COLO668 (cell line): ENCODE results near the gene ZDHHC8.

ENCODE experiments used
- DNase-seq: peaks from one replicate; lab custom pipeline; 2025; ENCODE audit not compliant: unreplicated experiment; lab: John Stamatoyannopoulos, UW

Gene ZDHHC8, protein sequence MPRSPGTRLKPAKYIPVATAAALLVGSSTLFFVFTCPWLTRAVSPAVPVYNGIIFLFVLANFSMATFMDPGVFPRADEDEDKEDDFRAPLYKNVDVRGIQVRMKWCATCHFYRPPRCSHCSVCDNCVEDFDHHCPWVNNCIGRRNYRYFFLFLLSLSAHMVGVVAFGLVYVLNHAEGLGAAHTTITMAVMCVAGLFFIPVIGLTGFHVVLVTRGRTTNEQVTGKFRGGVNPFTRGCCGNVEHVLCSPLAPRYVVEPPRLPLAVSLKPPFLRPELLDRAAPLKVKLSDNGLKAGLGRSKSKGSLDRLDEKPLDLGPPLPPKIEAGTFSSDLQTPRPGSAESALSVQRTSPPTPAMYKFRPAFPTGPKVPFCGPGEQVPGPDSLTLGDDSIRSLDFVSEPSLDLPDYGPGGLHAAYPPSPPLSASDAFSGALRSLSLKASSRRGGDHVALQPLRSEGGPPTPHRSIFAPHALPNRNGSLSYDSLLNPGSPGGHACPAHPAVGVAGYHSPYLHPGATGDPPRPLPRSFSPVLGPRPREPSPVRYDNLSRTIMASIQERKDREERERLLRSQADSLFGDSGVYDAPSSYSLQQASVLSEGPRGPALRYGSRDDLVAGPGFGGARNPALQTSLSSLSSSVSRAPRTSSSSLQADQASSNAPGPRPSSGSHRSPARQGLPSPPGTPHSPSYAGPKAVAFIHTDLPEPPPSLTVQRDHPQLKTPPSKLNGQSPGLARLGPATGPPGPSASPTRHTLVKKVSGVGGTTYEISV

DNA sequence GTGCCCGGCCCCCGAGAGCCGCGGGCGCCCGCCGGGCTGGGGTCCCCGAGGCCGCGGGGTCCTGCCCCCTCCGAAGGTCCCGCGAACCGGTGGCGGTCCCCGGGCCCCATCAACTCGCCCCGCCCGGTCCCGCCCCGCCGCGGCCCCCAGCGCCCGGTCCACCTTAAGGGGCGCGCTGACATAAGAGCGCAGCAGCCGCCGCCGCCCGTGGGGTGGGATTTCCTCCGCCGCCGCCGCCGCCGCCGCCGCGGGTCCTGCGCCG lies at the start of gene ZDHHC8:
ZDHHC8 (plus strand) TSS at position 208 of the 262 bp plus-strand sequence. CDS start 144 bp downstream, outside the sequence.
- DNase-seq: no peak

DNA sequence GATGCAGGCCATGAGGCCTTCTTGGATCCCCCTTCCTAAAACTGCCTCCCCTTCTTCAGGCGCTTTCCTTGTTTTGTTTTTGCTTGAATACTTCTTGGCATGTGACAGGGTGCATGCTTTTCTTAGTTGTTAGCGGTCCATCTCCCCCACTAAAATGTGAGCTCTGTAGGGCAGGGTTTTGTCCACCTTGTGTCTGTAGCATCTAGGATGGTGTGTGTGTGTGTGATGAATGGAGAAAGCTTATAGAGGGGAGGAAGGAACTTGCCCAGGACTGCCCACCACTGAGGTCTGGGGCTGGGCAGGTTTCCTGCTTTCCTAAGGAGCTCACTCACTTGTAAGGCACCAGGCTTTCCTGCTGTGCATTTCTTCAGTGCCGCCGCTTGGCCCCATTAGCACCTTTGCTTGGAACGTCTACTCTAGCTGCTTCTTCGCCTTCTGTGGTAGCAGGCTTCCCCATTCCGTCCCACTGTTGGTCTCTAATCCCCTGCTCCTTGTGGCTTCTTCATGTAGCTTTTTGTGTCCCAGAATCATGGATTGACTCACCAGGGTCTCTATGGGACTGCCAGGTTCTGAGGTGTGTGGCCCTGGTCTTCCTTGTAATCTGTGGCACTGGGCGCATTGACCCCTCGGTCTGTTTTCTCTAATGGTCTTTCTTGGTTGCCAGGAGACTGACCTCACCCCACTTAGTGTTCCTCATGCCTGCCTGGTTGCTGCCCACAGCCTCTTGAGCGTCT lies 48.3 kb upstream of the ZDHHC8 start:
- DNase-seq: no peak

DNA sequence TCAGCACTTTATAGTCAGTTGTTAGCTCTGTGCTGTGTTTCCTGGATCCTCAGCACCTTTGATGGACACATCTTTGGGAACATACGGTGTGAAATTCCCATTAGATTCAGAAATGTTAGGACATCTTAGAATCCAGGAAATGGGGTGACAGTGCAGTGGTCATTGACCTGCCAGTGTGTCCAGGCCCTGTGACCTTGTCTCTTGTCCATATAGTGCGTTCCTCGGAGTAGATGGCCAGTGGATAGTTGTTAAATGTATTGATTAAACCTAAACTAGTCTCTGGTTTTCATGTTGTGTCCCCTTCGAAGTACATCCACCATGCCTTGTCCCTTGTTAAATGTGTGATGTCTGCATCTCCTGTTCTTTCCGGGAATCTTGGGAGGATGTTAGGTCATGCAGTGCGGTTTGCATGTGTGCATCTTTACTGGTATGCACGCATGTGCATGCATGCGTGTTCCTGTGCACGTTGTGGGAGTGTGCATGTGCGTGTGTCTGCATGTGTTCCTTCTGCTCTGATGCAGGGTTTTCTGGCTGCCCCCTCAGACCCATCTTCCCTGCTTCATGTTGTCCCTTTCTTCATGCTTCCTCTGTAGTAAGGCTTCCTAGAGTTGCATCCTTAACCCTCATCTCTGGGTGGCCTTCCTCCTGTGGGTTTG lies 47.6 kb upstream of the ZDHHC8 start:
- no peak for DNase-seq

DNA sequence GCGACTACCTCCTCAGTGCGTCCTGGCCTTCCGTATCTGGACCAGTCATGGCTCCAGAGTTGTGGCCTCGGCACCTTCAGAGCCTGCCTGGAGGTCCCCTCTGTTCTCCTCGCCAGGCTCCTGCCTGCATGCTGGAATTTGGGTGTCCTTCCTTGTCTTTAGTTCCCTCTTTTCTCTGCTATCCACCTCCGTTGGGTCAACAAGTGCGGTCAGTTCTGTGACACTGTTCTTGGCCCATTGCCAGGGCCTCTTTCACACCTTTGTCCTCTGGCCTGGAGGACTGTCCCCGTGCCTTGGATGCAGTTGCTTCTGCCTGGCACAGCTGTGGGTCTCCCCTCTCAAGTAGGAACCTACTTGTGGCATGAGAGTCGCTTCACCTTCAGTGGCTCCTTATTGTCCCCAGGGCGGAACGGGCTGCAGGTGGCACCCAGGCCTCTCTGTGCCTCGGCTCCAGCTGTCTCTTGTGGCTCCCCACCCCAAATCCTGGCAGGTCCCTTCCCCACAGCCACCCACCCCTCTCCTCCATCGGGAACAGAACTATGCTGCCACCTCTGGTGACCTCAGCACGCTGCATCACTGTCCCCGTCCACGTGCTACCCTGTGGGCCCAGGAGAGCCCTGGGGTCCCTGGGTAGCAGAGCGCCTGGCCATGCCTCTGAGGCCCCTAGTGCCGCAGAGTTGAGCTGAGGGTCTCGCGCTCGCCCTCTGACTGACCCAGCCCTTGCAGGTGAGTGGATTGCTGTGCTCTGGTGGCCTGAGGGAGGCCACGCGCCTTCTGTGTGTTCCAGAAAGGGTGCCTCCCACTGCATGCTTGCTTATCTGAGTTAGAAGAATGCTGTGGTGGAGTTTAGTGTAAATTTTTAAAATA lies 46.8 kb upstream of the ZDHHC8 start:
- DNase-seq: peak; percentile 61

DNA sequence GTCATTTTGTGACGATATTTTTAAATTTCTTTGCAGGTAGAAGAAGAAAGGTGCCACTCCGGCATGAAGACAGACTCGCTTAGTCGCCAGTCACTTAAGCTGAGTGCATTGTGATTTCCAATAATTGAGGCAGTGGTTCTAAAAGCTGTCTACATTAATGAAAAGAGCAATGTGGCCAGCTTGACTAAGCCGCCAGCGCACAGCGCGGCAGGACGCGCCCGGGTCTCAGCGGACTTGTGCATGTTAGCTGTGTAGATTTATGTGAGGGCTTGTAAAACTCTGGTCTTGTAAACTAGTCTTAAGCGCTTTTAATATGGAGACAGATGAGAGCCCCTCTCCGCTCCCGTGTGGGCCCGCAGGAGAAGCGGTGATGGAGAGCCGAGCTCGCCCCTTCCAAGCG lies 46.0 kb upstream of the ZDHHC8 start:
- DNase-seq: no peak

DNA sequence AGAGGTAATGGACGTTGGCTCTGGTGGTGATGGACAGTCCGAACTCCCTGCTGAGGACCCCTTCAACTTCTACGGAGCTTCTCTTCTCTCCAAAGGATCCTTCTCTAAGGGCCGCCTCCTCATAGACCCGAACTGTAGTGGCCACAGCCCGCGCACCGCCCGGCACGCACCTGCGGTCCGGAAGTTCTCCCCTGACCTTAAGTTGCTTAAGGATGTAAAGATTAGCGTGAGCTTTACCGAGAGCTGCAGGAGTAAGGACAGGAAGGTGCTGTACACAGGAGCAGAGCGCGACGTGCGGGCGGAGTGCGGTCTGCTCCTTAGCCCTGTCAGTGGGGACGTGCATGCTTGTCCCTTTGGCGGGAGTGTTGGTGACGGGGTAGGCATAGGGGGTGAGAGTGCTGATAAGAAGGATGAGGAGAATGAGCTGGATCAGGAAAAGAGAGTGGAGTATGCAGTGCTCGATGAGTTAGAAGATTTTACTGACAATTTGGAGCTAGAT lies 45.5 kb upstream of the ZDHHC8 start:
- DNase-seq: no peak

DNA sequence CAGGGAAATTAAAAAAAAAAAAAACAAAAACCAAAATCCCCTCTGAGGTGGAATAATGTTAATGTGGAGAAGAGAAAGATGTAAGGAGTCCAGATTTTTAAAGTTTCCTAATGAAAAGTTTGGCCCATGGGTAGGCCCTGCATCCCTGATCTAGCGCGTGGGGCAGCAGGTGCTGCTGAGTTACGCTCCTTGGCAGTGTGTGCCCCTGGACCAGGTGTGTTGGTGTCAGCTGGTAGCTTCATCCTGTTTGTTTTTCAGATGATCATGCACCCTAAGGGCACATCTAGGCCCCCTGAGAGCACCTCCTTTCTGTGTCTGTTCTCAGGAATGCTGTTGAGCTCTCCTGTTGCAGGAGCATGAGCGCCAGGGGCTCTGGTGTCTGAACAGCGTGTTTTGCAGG lies 44.8 kb upstream of the ZDHHC8 start:
- DNase-seq: no peak

DNA sequence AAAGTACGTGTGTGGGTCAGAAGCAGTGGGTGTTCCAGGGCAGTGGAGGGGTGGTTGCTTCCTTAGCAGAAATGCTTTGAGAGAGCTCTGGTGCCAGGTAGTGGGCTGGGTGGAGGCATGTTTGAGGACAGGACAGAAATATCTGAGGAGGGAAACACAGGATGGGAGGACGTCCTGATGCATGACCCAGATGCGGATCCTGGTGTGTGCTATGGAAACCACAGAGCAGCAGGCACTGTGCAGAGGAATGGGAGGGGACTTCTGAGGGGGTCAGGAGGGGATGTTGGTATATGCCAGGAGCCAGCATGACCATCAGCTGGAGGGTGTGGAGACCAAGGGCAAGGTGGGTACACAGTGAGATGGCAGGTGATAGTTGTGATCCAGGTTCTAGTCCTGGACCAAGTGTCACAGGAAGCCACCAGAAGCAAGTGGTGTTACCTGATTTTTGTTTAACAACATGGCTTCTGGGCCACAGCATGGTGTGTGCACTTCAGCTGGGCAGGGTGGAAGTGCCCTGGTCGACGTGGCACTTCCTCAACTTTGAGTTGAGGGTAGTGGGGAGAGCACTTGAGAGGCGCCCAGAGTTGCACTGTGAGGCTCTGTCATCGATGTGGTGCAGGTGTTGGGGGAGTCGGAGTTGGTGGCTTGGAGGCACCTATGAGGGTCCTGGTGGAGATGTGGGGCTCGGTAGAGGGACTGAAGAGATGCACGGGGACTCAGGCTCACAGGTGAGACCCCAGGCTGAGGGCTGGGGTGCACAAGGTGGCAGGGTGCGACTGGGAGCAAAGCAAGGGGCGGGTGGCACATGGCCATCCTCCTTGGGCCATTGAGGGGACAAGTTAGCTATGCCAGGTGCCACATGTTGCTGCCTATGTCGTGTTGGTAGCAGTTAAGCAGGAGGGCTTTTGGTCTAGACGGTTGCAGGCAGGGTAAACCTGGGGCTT lies 44.0 kb upstream of the ZDHHC8 start:
- no peak for DNase-seq

DNA sequence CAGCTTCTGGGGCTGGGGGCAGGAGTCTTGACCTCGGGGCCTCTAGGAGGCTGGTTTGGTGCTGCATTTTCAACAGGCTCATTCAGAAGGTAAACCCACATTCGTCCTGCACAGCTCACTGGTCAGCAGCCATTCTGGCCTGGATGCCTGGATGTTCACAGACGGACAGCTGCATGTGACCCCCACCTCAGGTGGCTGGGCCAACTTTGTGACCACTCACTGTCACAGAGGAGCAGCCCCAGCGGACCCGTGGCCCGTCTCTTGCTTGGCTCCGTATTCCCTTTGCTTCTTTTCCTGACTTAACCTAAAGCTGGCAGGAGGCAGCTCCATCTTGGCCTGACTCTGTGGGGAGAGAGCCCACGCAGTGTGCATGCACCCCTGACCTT lies 43.3 kb upstream of the ZDHHC8 start:
- DNase-seq: no peak

DNA sequence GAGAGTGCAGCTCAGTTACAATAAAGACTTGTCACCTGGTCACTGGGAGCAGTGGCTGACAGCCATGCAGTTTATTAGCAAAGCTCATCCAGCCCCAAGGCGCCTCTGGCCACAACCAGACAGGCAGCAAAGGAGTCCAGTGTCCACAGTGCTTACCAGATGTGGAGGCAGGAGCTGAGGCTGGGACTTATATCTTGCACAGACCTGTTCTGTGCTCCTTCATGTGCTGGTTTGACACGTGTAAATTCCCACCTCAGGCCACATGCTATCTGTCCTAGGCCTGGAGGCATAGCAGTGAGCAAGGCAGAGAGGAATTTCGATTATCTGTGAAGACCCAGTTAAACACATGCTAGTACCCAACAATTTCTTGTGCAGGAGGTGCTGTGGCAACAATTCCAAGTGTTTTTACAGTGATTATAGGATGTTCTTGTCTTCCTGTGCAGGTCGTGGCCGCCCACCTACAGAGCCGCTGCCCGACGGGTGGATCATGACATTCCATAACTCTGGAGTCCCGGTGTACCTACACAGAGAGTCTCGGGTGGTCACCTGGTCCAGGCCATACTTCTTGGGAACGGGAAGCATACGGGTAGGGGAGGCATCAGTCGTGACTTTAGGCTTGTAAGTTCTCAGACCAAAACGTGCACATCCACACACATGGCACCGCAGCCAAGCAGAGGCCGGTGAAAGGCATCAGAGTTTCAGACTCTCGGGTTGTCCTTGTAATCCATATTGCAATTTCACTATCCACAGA lies 42.2 kb upstream of the ZDHHC8 start:
- no peak for DNase-seq

DNA sequence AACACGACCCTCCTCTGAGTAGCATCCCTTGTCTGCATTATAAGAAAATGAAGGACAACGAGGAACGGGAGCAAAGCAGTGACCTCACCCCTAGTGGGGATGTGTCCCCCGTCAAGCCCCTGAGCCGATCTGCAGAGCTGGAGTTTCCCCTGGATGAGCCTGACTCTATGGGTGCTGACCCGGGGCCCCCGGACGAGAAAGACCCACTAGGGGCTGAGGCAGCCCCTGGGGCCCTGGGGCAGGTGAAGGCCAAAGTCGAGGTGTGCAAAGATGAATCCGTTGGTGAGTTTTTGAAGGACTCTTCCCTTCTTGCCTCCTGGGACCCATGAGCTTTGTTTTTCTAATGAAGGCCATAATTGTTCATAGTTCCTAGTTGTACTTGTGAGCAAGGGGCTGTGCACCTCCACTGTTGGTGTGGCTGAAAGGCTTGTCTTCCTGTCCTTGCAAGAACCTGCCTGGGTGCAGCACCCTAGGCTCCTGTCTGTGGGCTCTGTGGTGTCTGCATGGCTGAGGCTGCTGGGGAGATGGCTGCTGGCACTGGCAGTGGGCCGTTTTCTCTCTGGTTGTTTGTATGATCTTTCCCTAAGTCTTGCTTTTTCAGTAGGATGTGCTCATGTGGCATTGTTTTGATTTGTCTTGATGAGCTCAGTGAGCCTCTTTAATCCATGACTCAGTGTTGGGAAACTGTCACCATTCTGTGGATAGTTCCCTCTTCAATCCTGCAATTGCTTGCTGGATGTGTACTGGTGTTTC lies 41.5 kb upstream of the ZDHHC8 start:
- DNase-seq: no peak

DNA sequence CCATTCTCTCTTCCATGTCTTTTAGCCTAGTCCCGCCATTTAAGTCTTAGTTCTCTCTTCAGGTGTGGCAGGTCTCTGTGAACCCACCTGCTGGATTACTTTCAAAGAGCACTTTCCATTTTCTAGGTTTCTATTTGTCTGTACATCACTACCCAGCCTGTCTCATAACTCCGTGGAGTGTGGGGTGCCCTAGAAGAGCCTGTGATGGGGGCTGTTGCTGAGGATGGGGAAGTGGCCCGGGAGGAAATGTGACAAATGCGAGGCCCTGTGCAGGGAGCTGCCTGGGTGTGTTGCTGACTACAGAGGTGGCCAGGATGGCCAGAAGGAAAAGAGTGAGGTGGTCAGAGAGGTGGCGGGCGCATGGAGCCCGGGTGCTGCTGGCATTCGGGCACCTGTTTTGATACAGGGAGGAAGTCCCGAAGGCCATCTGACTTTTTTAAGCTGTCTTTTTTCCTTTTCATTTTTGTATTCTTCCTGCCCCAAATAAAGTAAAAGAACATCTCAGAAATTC lies 40.8 kb upstream of the ZDHHC8 start:
- DNase-seq: no peak

DNA sequence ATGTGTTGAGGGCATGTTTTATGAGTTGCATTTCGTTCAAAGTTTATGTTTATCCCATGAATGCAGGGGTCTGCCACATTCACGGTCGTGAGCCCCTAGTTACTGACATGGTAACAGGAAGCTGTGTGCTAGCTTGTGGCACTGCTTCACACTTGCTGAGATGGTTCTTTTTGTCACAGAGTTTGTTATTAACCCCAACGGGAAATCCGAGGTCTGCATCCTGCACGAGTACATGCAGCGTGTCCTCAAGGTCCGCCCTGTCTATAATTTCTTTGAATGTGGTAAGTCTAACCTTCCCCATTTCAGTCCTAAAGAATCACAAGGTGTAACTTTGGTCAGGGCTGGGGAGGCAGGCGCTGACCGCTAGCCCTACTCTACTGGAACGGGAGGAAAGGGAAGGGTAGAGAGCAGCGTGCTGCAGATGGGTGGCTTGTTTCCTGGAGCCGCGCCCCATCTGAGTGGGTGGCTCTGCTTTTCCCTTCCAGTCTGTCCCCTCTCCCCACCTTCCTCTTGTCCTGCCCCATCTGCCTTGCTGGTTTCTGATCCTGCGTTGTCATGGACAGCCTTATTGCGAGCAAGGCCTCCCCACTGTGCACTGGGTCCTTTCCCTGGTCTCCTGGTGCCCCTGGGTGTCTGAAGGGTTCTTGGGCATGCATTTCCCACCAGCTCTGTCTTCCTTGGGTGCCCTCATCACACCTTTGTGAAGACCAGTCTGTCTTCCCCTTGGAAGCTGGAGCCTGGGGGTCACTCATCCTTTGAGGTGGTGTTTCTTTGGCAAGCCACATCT lies 39.7 kb upstream of the ZDHHC8 start:
- DNase-seq: no peak

DNA sequence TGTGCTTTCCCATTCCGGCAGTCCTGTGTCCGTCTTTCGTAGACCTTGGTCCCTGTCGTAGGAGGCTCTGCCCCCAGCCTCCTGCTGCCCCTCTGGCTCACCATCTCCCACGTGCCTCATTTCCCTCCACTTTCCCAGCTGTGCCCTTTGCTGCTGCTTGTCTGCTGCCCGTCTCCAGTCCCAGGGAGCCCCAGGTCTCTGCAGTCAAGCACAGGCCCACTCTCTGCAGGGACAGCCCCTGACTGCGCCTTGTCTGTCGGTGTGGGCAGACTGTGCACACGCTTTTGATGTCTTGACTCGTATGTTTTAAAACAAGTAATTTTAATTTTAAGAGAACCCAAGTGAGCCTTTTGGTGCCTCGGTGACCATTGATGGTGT lies 39.1 kb upstream of the ZDHHC8 start:
- DNase-seq: no peak

DNA sequence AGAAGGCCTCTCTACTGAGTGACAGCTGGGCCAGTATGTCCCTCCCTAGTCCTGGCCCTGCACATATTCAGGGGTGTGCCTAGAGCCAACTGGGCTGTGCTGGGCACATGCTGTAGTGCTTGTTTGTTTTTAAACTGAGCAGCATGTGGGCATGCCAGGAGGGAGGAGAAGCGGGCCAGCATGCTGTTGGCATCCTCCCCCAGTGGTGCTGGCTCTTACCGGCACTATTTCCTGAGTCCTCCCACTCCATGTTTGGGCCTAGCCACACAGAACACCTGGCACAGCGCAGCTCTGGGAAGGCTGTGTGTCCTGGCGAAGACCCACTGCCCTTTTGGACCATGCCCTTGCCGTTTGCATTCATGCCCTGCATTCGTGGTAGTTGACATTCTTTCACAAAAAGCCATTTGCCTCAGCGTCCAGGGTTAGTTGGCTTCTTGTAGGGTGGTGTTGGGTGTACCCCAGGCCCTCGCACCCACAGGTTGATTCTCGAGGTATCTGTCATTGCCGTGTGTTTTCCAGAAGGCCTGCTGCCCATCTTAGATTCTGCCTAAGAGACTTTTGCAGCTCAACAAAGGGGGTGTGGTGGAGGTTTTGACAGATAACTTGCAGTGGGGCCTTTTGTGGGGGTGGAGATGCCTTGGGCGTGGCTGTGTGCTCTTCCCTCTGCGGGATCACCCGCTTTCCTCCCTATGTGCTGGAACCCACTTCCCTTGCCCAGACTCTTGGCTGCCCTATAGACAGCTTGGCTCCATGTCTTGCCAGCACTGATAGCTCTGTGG lies 38.0 kb upstream of the ZDHHC8 start:
- DNase-seq: no peak

DNA sequence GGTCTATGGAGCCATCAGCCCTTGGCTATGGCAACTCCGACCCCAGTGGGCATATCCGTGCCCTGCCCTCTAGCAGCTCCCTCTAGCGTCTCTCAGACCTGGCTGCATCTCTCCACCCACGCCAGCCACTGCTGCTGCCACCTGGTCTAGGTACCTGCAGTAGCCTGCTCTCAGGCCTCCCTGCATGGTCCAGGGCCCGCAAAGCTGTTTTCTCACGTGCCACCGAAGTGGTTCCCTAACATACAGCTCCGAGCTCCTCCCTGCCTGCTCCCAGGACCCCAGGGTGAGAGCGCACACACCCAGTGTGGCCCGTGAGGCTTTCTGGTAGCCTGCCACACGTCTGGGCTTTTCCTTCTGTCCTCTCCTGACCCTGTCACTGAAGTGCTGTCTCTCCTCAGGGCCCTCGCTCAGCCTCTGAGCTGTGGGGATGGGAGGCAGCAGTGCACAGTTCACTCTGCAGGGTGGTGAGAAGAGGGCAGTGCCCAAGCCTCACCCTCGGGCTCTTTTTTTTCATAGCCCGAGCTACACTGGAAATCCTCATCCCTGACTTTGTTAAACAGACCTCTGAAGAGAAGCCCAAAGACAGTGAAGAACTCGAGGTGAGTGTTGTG lies 37.3 kb upstream of the ZDHHC8 start:
- no peak for DNase-seq
